GM12872 (cell line): ENCODE results near the gene PAN3.

ENCODE experiments used
- CTCF ChIP-seq: IDR thresholded peaks from 3 replicates; pipeline ENCODE4 v1.5.1; 2011; ENCODE audit warnings: low read depth, mild to moderate bottlenecking, low read length, moderate library complexity; ENCODE audit not compliant: insufficient read depth

Gene PAN3

GRCh38 chr13:28282451-28282850, 144.1 kb downstream of the PAN3 start:
- TF ChIP-seq CTCF: no peak

- no peak for TF ChIP-seq CTCF
These were observed 145.3 kb downstream of the PAN3 start for GRCh38 chr13:28283600-28283999.

GRCh38 chr13:28286263-28286662, 147.9 kb downstream of the PAN3 start:
- no peak for TF ChIP-seq CTCF

GRCh38 chr13:28297341-28297740, 159.0 kb downstream of the PAN3 start:
- no peak for TF ChIP-seq CTCF

- no peak for TF ChIP-seq CTCF
These were observed 161.6 kb downstream of the PAN3 start for GRCh38 chr13:28299916-28300315.

GRCh38 chr13:28301839-28302238, 163.5 kb downstream of the PAN3 start:
- no peak for TF ChIP-seq CTCF

- TF ChIP-seq CTCF: no peak
These were observed 168.0 kb downstream of the PAN3 start for GRCh38 chr13:28306325-28306724.

- peak; percentile 37; the same call in 2 of the 3 replicates for TF ChIP-seq CTCF
These were observed 175.2 kb downstream of the PAN3 start for GRCh38 chr13:28313579-28313978.
